ENCODE results near the gene DDX41. TPM values are rescaled to one million over a fixed set of nuclear protein-coding genes. Genes with fewer than 3 reads are reported as not detected.

The DDX41 gene
- total and polyA plus RNA-seq, 4 donors, result 67.1 to 126 (median 106) TPM

DNA sequence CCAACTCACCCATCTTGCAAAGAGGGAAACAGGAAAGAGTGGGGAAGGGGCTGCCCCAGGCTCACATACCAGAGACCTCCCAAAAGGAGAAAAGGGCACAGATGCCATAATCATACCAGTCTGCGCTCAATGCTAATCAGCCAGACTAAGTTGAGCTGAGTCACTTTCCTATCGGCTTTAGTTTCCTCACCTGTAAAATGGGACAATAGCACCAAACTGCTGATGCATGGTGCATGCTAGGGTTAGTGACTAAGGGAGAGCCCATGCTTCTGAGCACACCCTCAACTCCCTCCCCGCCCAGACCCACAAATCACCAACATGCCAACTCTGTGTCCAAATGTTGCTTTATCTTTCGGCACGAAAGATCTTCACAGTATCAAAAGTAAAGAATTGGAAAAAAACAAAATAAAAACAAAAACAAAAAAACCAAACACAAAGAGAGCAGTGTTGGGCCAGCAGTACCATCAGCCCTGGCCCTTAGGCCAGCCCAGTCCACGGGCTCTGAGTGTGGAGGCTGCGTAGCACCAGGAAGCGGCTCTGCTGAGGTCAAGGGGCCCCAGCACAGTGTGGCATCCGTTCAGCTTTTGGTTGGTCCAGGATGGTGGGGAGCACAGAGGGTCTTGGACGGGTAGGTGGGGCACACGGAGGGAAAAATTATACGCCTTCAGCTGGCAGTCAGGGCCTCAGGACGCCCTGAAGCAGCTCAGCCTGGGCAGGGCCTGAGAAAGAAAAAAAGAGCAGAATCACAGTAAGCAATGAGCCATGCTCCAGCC lies 2.9 kb upstream of the DDX41 start:
- Histone ChIP-seq H3K9me3 (ENCODE audit: control insufficient read depth, insufficient read depth, low read length) (no peaks in the 10 kb centered on the region), H3K4me1 (ENCODE audit: control insufficient read depth, insufficient read depth, low read length) (peaks cover 20% of the 10 kb centered on the region), H3K27me3 (ENCODE audit: control insufficient read depth, insufficient read depth, low read length) (no peaks in the 10 kb centered on the region), H3K36me3 (ENCODE audit: control insufficient read depth, insufficient read depth, low read length) (peaks cover 62% of the 10 kb centered on the region), H3K27ac (ENCODE audit: low read depth, low read length) (no peak overlapping the region), H3K4me3 (ENCODE audit: low read depth, low read length) (no peak overlapping the region)
- WGBS (ENCODE audit: insufficient coverage), result 82% methylated on average over 8 of the region's 13 CpGs
- no peak for DNase-seq (ENCODE audit: low read depth in 4 of 6, low spot score in 6 of 6)

DNA sequence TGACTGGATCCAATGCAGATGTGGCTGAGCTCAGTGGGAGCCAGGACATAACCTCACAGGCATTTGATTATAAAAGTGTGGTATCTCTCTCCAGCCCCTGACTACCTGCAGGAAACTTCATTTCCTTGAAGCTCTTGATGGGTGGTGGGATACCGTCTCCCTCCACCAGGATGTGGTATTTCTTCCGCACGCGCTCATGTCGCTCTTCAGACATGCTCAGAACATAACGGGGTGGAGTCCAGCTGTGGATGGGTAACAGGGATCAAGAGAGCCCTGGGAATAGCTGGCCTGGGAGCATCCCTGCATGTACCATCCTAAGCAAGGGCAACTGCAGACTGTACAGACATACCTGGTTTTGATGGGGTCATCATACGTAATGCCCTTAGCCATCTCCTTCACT lies 1.2 kb downstream of the DDX41 start:
- Histone ChIP-seq H3K36me3 (ENCODE audit: control insufficient read depth, insufficient read depth, low read length) (peaks cover 70% of the 10 kb centered on the region), H3K4me3 (ENCODE audit: low read depth, low read length) (peak overlapping the region; percentile 94), H3K27ac (ENCODE audit: low read depth, low read length) (no peak overlapping the region), H3K9me3 (ENCODE audit: control insufficient read depth, insufficient read depth, low read length) (no peaks in the 10 kb centered on the region), H3K27me3 (ENCODE audit: control insufficient read depth, insufficient read depth, low read length) (no peaks in the 10 kb centered on the region), H3K4me1 (ENCODE audit: control insufficient read depth, insufficient read depth, low read length) (peaks cover 17% of the 10 kb centered on the region)
- WGBS (ENCODE audit: insufficient coverage), result 97% methylated on average over 6 of the region's 7 CpGs
- no peak for DNase-seq (ENCODE audit: low read depth in 4 of 6, low spot score in 6 of 6)

DNA sequence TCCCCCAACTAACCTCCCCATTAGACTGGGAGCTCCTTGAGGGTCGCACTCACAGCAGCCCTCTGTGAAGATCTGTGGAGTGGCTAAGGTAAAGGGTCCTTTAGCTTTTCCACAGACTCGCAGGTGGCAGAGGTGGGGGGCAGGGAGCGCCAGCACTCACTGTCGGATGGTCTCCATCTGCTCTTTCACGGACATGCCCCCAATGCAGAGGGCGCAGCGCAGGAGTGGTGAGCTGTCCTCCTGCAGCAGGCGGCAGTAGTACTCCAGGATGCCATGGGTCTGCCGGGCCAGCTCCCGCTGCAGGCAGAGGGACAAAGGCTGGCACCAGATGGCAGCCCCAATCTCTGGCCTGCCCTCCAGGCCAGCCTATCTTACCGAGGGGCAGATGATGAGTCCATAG lies 2.2 kb downstream of the DDX41 start:
- Histone ChIP-seq H3K36me3 (ENCODE audit: control insufficient read depth, insufficient read depth, low read length) (peaks cover 70% of the 10 kb centered on the region), H3K9me3 (ENCODE audit: control insufficient read depth, insufficient read depth, low read length) (no peaks in the 10 kb centered on the region), H3K27me3 (ENCODE audit: control insufficient read depth, insufficient read depth, low read length) (no peaks in the 10 kb centered on the region), H3K4me1 (ENCODE audit: control insufficient read depth, insufficient read depth, low read length) (peaks cover 21% of the 10 kb centered on the region), H3K4me3 (ENCODE audit: low read depth, low read length) (no peak overlapping the region), H3K27ac (ENCODE audit: low read depth, low read length) (no peak overlapping the region)
- no peak for DNase-seq (ENCODE audit: low read depth in 4 of 6, low spot score in 6 of 6)
- WGBS (ENCODE audit: insufficient coverage), result 98% methylated on average over 11 of the region's 11 CpGs

GRCh38 chr5:177513500-177513899 lies 3.3 kb downstream of the DDX41 start:
- H3K27me3 ChIP-seq (ENCODE audit: control insufficient read depth, insufficient read depth, low read length), result no peaks in the 10 kb centered on the region
- no peak overlapping the region for H3K4me3 ChIP-seq (ENCODE audit: low read depth, low read length)
- DNase-seq (ENCODE audit: low read depth in 4 of 6, low spot score in 6 of 6), result no peak
- no peaks in the 10 kb centered on the region for H3K9me3 ChIP-seq (ENCODE audit: control insufficient read depth, insufficient read depth, low read length)
- WGBS (ENCODE audit: insufficient coverage), result 97% methylated on average over 15 of the region's 15 CpGs
- peaks cover 21% of the 10 kb centered on the region for H3K4me1 ChIP-seq (ENCODE audit: control insufficient read depth, insufficient read depth, low read length)
- H3K36me3 ChIP-seq (ENCODE audit: control insufficient read depth, insufficient read depth, low read length), result peaks cover 76% of the 10 kb centered on the region
- no peak overlapping the region for H3K27ac ChIP-seq (ENCODE audit: low read depth, low read length)

DNA sequence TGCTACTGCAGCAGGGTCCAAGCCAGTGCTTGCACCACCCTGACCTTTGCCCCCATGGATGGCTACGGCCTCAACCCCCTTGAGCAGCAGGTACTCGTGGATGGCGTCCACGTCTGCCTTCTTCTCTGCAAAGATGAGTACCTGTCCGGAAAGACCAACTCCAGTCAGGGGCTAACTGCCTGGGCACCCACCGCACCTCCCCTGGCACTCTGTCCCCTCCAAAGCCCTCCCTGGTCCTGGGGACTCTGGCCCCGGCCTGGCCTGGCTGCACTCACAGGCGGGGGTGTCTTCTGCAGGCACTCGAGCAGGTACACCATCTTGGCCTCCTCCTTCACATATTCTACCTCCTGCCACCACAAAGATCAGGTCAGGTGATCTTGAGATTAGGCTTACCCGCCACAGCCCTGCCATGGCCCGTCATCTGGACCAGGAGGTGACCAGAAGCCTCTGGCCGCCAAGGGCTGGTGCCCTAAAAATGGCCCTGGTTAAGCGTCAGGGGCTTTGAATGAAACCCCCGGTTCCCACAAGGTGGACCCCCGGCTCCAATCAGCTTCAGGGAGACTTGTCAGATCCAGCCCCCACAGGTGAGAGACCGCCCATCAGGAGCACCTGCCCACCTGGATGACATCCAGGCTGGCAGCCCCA lies 3.9 kb downstream of the DDX41 start:
- WGBS (ENCODE audit: insufficient coverage), result 91% methylated on average over 16 of the region's 16 CpGs
- Histone ChIP-seq H3K27me3 (ENCODE audit: control insufficient read depth, insufficient read depth, low read length) (no peaks in the 10 kb centered on the region), H3K9me3 (ENCODE audit: control insufficient read depth, insufficient read depth, low read length) (no peaks in the 10 kb centered on the region), H3K36me3 (ENCODE audit: control insufficient read depth, insufficient read depth, low read length) (peaks cover 82% of the 10 kb centered on the region), H3K4me1 (ENCODE audit: control insufficient read depth, insufficient read depth, low read length) (peaks cover 25% of the 10 kb centered on the region), H3K27ac (ENCODE audit: low read depth, low read length) (no peak overlapping the region), H3K4me3 (ENCODE audit: low read depth, low read length) (no peak overlapping the region)
- no peak for DNase-seq (ENCODE audit: low read depth in 4 of 6, low spot score in 6 of 6)

- Histone ChIP-seq H3K36me3 (ENCODE audit: control insufficient read depth, insufficient read depth, low read length) (peaks cover 89% of the 10 kb centered on the region), H3K4me1 (ENCODE audit: control insufficient read depth, insufficient read depth, low read length) (peaks cover 20% of the 10 kb centered on the region), H3K27me3 (ENCODE audit: control insufficient read depth, insufficient read depth, low read length) (no peaks in the 10 kb centered on the region), H3K4me3 (ENCODE audit: low read depth, low read length) (no peak overlapping the region), H3K9me3 (ENCODE audit: control insufficient read depth, insufficient read depth, low read length) (no peaks in the 10 kb centered on the region), H3K27ac (ENCODE audit: low read depth, low read length) (no peak overlapping the region)
- no peak for DNase-seq (ENCODE audit: low read depth in 4 of 6, low spot score in 6 of 6)
- 96% methylated on average over 34 of the region's 34 CpGs for WGBS (ENCODE audit: insufficient coverage)
Observed at GRCh38 chr5:177511796-177512675, 4.7 kb downstream of the DDX41 start.

- no peaks in the 10 kb centered on the region for H3K9me3 ChIP-seq (ENCODE audit: control insufficient read depth, insufficient read depth, low read length)
- no peak overlapping the region for H3K27ac ChIP-seq (ENCODE audit: low read depth, low read length)
- peaks cover 18% of the 10 kb centered on the region for H3K4me1 ChIP-seq (ENCODE audit: control insufficient read depth, insufficient read depth, low read length)
- no peak for DNase-seq (ENCODE audit: low read depth in 4 of 6, low spot score in 6 of 6)
- H3K36me3 ChIP-seq (ENCODE audit: control insufficient read depth, insufficient read depth, low read length), result peaks cover 89% of the 10 kb centered on the region
- WGBS (ENCODE audit: insufficient coverage), result 91% methylated on average over 5 of the region's 5 CpGs
- no peaks in the 10 kb centered on the region for H3K27me3 ChIP-seq (ENCODE audit: control insufficient read depth, insufficient read depth, low read length)
- H3K4me3 ChIP-seq (ENCODE audit: low read depth, low read length), result no peak overlapping the region
Observed at GRCh38 chr5:177511181-177511580, 5.6 kb downstream of the DDX41 start.

- Histone ChIP-seq H3K9me3 (ENCODE audit: control insufficient read depth, insufficient read depth, low read length) (no peaks in the 10 kb centered on the region), H3K27ac (ENCODE audit: low read depth, low read length) (no peak overlapping the region), H3K36me3 (ENCODE audit: control insufficient read depth, insufficient read depth, low read length) (peaks cover 84% of the 10 kb centered on the region), H3K4me3 (ENCODE audit: low read depth, low read length) (no peak overlapping the region), H3K4me1 (ENCODE audit: control insufficient read depth, insufficient read depth, low read length) (peaks cover 12% of the 10 kb centered on the region), H3K27me3 (ENCODE audit: control insufficient read depth, insufficient read depth, low read length) (no peaks in the 10 kb centered on the region)
- whole genome bisulfite sequencing (ENCODE audit: insufficient coverage), result 96% methylated on average over 15 of the region's 15 CpGs
- no peak for DNase-seq (ENCODE audit: low read depth in 4 of 6, low spot score in 6 of 6)
Observed at GRCh38 chr5:177510567-177511053, 6.2 kb downstream of the DDX41 start.

- peaks cover 82% of the 10 kb centered on the region for H3K36me3 ChIP-seq (ENCODE audit: control insufficient read depth, insufficient read depth, low read length)
- DNase-seq (ENCODE audit: low read depth in 4 of 6, low spot score in 6 of 6), result no peak
- 71% methylated on average over 11 of the region's 11 CpGs for WGBS (ENCODE audit: insufficient coverage)
- H3K4me3 ChIP-seq (ENCODE audit: low read depth, low read length), result no peak overlapping the region
- H3K27ac ChIP-seq (ENCODE audit: low read depth, low read length), result no peak overlapping the region
- H3K4me1 ChIP-seq (ENCODE audit: control insufficient read depth, insufficient read depth, low read length), result peaks cover 9% of the 10 kb centered on the region
- no peaks in the 10 kb centered on the region for H3K9me3 ChIP-seq (ENCODE audit: control insufficient read depth, insufficient read depth, low read length)
- no peaks in the 10 kb centered on the region for H3K27me3 ChIP-seq (ENCODE audit: control insufficient read depth, insufficient read depth, low read length)
Observed at GRCh38 chr5:177509991-177510566, 6.7 kb downstream of the DDX41 start.
